ENCODE results near the gene WRAP53.

DNA sequence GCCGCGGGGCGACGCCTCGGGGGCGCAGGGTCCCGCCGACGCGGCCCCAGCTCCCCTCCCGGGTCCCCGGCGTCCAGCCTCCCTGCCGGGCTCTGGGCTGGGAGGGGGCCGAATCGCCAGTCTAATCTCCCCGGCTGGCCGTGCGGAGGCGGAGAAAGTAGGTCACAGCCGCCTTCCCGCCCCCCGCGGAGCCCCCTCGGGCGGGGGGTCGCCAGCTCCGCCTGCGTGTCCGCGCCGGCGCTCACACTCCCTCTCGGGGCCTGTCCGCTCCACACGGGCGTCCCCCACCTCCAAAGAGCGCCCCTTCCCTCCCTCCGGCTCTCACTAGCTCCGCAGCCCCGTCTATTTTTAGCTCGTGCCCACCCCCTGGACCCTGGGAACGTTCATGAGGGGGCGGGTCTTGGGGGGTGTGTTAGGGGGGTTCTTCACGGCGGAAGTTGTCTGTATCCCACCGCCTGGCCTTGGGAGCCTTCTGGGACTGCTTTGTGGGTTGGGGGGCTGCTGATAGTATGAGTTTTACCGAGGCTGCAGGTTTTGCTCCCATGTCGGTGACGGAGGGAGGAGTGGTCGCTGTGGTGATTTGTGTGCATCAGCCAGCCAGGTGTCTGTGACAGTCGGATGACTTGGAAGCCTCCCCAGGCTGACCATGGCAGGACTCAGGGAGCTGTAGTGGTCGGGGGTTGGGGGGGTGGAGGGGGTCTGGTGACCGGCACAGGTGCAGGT, 36.5 kb upstream of the WRAP53 start:
- TF ChIP-seq, protein P1, sequence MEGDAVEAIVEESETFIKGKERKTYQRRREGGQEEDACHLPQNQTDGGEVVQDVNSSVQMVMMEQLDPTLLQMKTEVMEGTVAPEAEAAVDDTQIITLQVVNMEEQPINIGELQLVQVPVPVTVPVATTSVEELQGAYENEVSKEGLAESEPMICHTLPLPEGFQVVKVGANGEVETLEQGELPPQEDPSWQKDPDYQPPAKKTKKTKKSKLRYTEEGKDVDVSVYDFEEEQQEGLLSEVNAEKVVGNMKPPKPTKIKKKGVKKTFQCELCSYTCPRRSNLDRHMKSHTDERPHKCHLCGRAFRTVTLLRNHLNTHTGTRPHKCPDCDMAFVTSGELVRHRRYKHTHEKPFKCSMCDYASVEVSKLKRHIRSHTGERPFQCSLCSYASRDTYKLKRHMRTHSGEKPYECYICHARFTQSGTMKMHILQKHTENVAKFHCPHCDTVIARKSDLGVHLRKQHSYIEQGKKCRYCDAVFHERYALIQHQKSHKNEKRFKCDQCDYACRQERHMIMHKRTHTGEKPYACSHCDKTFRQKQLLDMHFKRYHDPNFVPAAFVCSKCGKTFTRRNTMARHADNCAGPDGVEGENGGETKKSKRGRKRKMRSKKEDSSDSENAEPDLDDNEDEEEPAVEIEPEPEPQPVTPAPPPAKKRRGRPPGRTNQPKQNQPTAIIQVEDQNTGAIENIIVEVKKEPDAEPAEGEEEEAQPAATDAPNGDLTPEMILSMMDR (conservative IDR thresholded peaks at IDR 0.05): no peak
- TF ChIP-seq ZFX (IDR thresholded peaks at IDR 0.05): no peak

Measured in C4-2B (cell line).